CD14-positive monocyte (primary cell): ENCODE data around the gene COX15. TPM values are rescaled to one million over a fixed set of nuclear protein-coding genes. Genes with fewer than 3 reads are reported as not detected.
"Not testable (repeated sequence)": the region's sequence is repeated elsewhere in the genome, so short reads cannot be mapped to it uniquely, and the experiment has no call there.

ENCODE experiments used
- DNase-seq, 3 donors: peaks; one replicate each; pipeline ENCODE4 v3.0.0-alpha.2; 2011 to 2022
- H2AFZ ChIP-seq: 2 replicates; pipeline ENCODE4 v1.6.0; 2012; ENCODE audit warnings: mild to moderate bottlenecking, low read depth, low read length, inconsistent platforms; ENCODE audit not compliant: insufficient read depth, poor library complexity, severe bottlenecking
- H3K27ac ChIP-seq, 2 donors: 1 replicate in 1 of 2; 2 replicates in 1 of 2; pipeline ENCODE4 v1.5.1; 2012 to 2013; ENCODE audit warnings: low read length in 2 of 2, control low read depth in 1 of 2, inconsistent platforms in 1 of 2, low read depth in 1 of 2, mild to moderate bottlenecking in 1 of 2
- H3K27me3 ChIP-seq, 2 donors: one replicate each; pipeline versions ENCODE4 v1.6.0 to v1.6.1; 2011 to 2013; ENCODE audit warnings: low read length in 2 of 2; ENCODE audit not compliant: control insufficient read depth in 2 of 2, insufficient read depth in 2 of 2
- H3K36me3 ChIP-seq, 2 donors: replicated peaks in 1 of 2; 1 replicate in 1 of 2; 2 replicates in 1 of 2; pipeline versions ENCODE4 v1.5.1 to v1.6.1; 2012 to 2013; ENCODE audit warnings: low read length in 2 of 2, control low read depth in 1 of 2, inconsistent platforms in 1 of 2, mild to moderate bottlenecking in 1 of 2; ENCODE audit not compliant: insufficient read depth in 2 of 2, control insufficient read depth in 1 of 2
- H3K4me1 ChIP-seq, 2 donors: 1 replicate in 1 of 2; 2 replicates in 1 of 2; pipeline versions ENCODE4 v1.5.1 to v1.6.1; 2012 to 2013; ENCODE audit warnings: low read length in 2 of 2, control low read depth in 1 of 2, inconsistent platforms in 1 of 2, mild to moderate bottlenecking in 1 of 2, moderate library complexity in 1 of 2; ENCODE audit not compliant: insufficient read depth in 2 of 2, control insufficient read depth in 1 of 2
- H3K4me2 ChIP-seq: replicated peaks from 2 replicates; pipeline ENCODE3; 2012; ENCODE audit warnings: low read length, moderate library complexity, mild to moderate bottlenecking; ENCODE audit not compliant: poor library complexity, severe bottlenecking; ENCODE audit errors: extremely low read depth
- H3K4me3 ChIP-seq, 3 experiments: fragments of 200-600 bp in 1 of 3; sonication (generic) in 1 of 3; replicated peaks in 1 of 3; 1 replicate in 2 of 3; 2 replicates in 1 of 3; pipeline ENCODE4 v1.5.1; 2011 to 2013; ENCODE audit warnings: low read length in 3 of 3, mild to moderate bottlenecking in 3 of 3, control low read depth in 2 of 3, low read depth in 2 of 3, inconsistent platforms in 1 of 3, moderate library complexity in 1 of 3
- H3K79me2 ChIP-seq: 2 replicates; pipeline ENCODE4 v1.6.0; 2012; ENCODE audit warnings: mild to moderate bottlenecking, control low read depth, inconsistent platforms, low read length, moderate library complexity; ENCODE audit not compliant: insufficient read depth
- H3K9ac ChIP-seq: 2 replicates; pipeline ENCODE4 v1.6.0; 2017; ENCODE audit warnings: low read length, mild to moderate bottlenecking; ENCODE audit not compliant: insufficient read depth, poor library complexity, severe bottlenecking
- H3K9me3 ChIP-seq, 2 donors: replicated peaks in 1 of 2; 1 replicate in 1 of 2; 2 replicates in 1 of 2; pipeline versions ENCODE4 v1.5.1 to v1.6.1; 2012 to 2013; ENCODE audit warnings: low read length in 2 of 2, control low read depth in 1 of 2; ENCODE audit not compliant: control insufficient read depth in 1 of 2, insufficient read depth in 1 of 2
- H4K20me1 ChIP-seq: 2 replicates; pipeline ENCODE4 v1.6.0; 2012; ENCODE audit warnings: mild to moderate bottlenecking, low read length, control low read depth, moderate library complexity; ENCODE audit not compliant: insufficient read depth
- H3K27ac Mint-ChIP-seq, 7 donors: one replicate each; pipeline ENCODE4 v1.8.0; 2020; ENCODE audit warnings: mild to moderate bottlenecking in 7 of 7, mixed read lengths in 7 of 7, moderate library complexity in 6 of 7, inconsistent platforms in 2 of 7
- H3K27me3 Mint-ChIP-seq, 3 donors: one replicate each; pipeline ENCODE4 v1.8.0; 2021 to 2022; ENCODE audit warnings: low read depth in 3 of 3, mild to moderate bottlenecking in 3 of 3, mixed read lengths in 3 of 3, moderate library complexity in 3 of 3, inconsistent platforms in 1 of 3
- H3K36me3 Mint-ChIP-seq, 2 donors: one replicate each; pipeline ENCODE4 v1.8.0; 2020; ENCODE audit warnings: mixed read lengths in 2 of 2, inconsistent platforms in 1 of 2, mild to moderate bottlenecking in 1 of 2
- H3K4me1 Mint-ChIP-seq: one replicate; pipeline ENCODE4 v1.8.0; 2020; ENCODE audit warnings: mild to moderate bottlenecking, mixed read lengths
- H3K4me3 Mint-ChIP-seq, 2 donors: one replicate each; pipeline ENCODE4 v1.8.0; 2020; ENCODE audit warnings: mild to moderate bottlenecking in 2 of 2, mixed read lengths in 2 of 2, moderate library complexity in 1 of 2
- H3K9me3 Mint-ChIP-seq, 7 donors: one replicate each; pipeline ENCODE4 v1.8.0; 2020 to 2022; ENCODE audit warnings: mixed read lengths in 7 of 7, mild to moderate bottlenecking in 6 of 7, moderate library complexity in 6 of 7, inconsistent platforms in 2 of 7
- CTCF ChIP-seq: fragments of 200-600 bp; IDR thresholded peaks from one replicate; pipeline ENCODE4 v1.8.0; 2022; ENCODE audit warnings: antibody characterized with exemption, mild to moderate bottlenecking
- WGBS: methylation state at CpG from one replicate; pipeline ENCODE4 v1.1.5; 2013; ENCODE audit warnings: missing lambda C conversion rate; ENCODE audit not compliant: insufficient coverage; 5-methylcytosine and 5-hydroxymethylcytosine counted together
- intact Hi-C, 2 donors: fragments of 100-400 bp; cut with micrococcal nuclease; formaldehyde crosslinking; loops; one replicate each; pipeline versions ENCODE4 v1.15.0 to v1.15.1; 2023
- polyA plus RNA-seq, 3 donors: library from polyadenylated mRNA; depleted of rRNA in 1 of 3; unstranded in 2 of 3; stranded (reverse) in 1 of 3; fragments of 300-500 nt in 2 of 3; fragments of >200 nt in 1 of 3; fragmentation: Illumina TruSeq in 2 of 3; gene quantifications; 1 replicate in 2 of 3; 2 replicates in 1 of 3; pipeline ENCODE4 v1.2.3, GENCODE V29; 2012 to 2021

Gene COX15
- polyA plus RNA-seq, 3 donors: 10.6 to 37.6 (median 35.7) TPM

- Histone ChIP-seq H3K9ac (no peak overlapping the region), H3K9me3 (peaks cover 0 to 10% of the 10 kb centered on the region in 2 donors), H3K4me1 (no peaks in the 10 kb centered on the region), H4K20me1 (peaks cover 6% of the 10 kb centered on the region), H3K4me2 (no peak overlapping the region), H3K27ac (no peak overlapping the region), H3K79me2 (no peaks in the 10 kb centered on the region), H3K27me3 (no peaks in the 10 kb centered on the region), H3K4me3 (no peak overlapping the region), H3K36me3 (peaks cover 83 to 97% of the 10 kb centered on the region in 2 donors), H2AFZ (no peak overlapping the region)
- WGBS: no CpG with 5 or more reads among the region's 2 CpGs
- H3K4me1 Mint-ChIP-seq: peaks cover 2% of the 10 kb centered on the region
- intact Hi-C loops: no loop called here
- H3K36me3 Mint-ChIP-seq: peaks cover 77 to 86% of the 10 kb centered on the region in 2 donors
- no peak overlapping the region for H3K27ac Mint-ChIP-seq
- H3K27me3 Mint-ChIP-seq: no peaks in the 10 kb centered on the region
- H3K9me3 Mint-ChIP-seq: peaks cover 0 to 13% (median 7%) of the 10 kb centered on the region in 7 donors
- no peak for DNase-seq
- H3K4me3 Mint-ChIP-seq: no peak overlapping the region
- TF ChIP-seq CTCF: no peak
These were observed 8.3 kb upstream of the COX15 start for GRCh38 chr10:99740260-99740659.

- H3K27me3 Mint-ChIP-seq, H2AFZ ChIP-seq, H3K9me3 Mint-ChIP-seq, H3K4me3 Mint-ChIP-seq, DNase-seq, H3K4me3 ChIP-seq, H3K27me3 ChIP-seq, H3K9ac ChIP-seq, H3K4me2 ChIP-seq, intact Hi-C loops, H4K20me1 ChIP-seq, H3K27ac Mint-ChIP-seq, H3K27ac ChIP-seq, H3K9me3 ChIP-seq: not testable (repeated sequence)
- H3K4me1 ChIP-seq: peaks cover 20 to 30% of the 10 kb centered on the region in 2 donors
- H3K36me3 ChIP-seq: peaks cover 25 to 41% of the 10 kb centered on the region in 2 donors
- Mint-ChIP-seq H3K4me1 (peaks cover 18% of the 10 kb centered on the region), H3K36me3 (peaks cover 32 to 38% of the 10 kb centered on the region in 2 donors)
- 100% methylated on average over 3 of the region's 10 CpGs for WGBS
- peaks cover 47% of the 10 kb centered on the region for H3K79me2 ChIP-seq
These were observed 2.2 kb upstream of the COX15 start for GRCh38 chr10:99734111-99734510.
